UCSD-AML1 (cell line): ENCODE data around the gene CYP24A1.

ENCODE experiments used
- DNase-seq: peaks from one replicate; lab custom pipeline; 2025; ENCODE audit not compliant: unreplicated experiment; lab: John Stamatoyannopoulos, UW

The CYP24A1 gene

DNA sequence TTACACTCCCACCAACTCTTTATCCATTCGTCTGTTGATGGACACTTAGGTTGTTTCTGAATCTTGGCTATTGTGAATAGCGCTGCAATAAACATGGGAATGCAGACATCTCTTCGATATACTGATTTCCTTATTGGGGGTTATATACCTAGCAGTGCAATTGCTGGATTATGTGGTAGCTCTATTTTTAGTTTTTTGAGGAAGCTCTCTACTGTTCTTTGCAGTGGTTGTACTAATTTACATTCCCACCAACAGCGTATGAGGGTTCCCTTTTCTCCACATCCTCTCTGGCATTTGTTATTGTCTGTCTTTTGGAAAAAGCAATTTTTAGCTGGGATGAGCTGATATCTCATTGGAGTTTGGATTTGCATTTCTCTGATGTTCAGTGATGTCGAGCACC lies 29.5 kb upstream of the CYP24A1 start:
- no peak for DNase-seq

DNA sequence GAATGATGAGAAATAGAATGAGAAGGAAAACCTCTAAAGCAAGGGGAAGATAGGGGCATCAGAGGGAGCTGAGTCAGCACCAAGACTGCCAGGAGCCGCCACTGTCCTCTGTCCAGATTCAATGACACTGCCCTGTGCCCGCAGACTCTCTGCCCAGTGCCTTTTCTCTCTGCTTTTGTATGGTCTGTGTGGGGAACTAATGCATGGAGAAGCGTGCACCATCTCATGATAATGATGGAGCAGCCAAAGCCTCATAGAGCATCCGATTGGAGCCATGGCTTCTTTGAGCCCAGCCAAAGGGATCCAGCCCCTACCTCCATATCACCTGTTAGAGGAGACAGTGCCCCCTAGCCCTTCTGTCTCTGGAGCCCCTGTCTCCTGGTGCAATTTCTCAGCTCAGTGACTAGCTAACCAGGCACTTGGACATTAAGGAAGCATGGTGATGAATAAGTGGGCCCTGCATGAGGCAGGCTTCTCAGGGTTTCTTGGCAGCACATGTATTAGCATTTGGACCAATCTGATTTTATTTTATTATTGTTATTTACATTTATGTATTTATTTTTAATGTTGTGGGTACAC lies 27.6 kb upstream of the CYP24A1 start:
- no peak for DNase-seq

DNA sequence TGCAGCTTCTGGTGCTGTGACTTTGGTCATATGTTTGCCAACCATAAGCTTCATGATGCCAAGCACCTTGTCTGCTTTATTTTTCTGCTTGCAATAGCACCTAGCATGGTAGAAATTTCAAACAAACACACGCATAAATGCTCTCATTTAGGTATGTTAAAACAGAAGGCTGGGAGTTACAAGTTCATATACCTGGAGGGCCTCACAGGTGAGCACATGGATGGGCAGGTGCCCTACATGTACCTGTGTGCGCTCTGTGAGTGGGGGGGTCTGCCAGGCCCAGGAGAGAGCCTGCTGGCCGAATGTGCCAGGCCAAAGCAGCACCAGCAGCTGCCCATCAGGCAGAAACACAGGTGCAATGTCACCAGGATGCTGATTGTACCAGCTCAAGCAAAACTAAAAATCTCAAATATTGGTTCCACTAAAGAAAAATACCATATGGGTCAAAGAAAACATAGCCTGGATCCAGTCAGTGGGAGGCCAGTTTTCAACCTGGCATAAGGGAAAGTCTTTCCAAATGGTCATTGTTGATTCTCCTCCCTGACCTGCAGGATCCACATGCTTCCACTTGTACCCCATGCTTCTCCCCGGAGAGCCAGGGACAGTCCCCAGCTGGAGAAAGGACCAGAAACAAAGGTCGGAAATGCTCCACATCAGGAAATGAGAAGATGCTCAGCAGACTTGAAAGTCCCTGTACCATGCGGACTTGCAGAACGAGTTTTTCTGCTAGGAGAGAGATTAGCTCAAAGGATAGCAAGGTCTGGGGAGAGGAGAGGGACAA lies 26.9 kb upstream of the CYP24A1 start:
- DNase-seq: no peak

DNA sequence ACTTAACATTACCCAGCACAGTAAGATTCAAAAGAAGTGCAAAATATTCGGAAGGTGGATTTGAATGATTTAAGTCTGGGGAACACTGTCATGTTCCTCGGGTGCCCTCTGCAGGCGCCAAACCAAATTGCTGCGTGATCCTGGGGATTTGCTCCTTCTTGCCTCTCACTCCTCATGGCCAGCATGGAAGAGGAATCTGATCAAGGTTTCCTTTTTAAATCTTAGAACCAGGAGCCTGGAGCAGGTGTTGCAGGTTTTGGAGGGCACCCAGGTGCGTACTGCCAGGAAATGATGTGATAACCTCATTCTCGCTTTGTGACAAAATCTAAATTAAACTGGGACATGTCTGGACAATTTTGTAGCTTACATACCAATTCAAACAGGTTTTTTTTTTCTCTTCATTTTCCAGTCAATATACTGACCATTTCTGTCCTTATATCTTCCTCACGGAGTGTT lies 26.0 kb upstream of the CYP24A1 start:
- DNase-seq: peak; percentile 73

DNA sequence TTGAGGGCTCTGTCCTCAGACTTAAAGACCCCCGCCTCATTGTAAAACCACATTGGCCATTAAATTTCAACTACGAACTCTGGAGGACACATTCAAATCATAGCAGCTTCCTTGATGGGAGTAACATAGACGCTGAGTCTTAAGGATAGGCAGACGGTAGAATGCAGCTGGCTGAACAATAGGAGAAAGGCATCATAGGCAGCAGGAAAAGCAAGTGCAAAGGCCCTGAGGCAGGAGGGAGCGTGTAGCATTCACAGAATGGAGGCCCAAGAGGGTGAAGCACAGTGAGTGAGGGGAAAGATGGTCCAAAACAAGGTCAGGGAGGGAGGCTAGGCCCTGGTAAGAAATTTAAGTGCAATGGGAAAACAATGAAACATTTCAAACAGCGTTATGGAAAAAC lies 25.5 kb upstream of the CYP24A1 start:
- no peak for DNase-seq

DNA sequence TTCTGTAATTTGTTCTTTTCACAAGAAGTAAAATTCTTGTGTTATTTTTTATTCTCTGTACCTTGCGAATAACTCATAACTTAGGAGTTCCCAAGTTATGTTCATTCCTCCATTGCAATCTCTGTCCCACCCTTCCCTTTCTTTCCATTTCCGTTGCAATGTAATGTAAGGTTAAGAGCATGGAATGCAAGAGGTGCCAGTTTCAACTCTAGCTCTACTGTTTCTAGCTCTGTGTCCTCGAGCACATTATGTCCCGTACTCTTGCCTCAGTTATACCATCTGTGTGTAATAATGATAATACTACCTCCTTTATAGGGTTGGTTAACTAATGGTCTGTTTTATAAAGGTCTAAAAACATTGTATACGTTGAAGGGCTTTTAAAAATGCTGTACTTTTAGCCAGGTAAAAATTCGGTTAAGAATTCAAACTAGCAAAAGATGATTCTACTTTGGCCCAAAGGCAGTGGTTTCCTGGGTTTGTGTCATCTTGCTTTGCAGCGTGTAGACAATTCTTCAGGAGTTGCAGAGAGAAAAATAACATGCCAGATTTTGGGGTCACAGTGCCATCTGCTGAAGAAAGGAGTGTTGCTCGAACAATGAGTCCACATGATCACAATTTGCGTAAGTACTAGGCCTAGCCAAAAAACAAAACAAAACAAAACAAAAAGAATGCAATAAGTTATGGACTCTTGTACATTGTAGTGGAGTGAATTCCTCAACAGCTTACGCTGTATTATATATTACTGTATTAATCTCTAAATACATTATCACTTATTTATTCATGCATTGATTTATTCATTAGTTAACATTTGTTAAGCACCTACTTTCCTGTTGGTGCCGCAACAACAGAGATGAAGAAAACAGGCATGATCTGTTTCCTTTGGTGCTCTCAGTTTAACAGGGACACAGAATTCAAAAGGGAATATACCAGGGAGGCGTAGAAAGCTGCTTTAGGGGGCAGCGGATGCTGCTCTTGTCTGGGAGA lies 24.1 kb upstream of the CYP24A1 start:
- no peak for DNase-seq

DNA sequence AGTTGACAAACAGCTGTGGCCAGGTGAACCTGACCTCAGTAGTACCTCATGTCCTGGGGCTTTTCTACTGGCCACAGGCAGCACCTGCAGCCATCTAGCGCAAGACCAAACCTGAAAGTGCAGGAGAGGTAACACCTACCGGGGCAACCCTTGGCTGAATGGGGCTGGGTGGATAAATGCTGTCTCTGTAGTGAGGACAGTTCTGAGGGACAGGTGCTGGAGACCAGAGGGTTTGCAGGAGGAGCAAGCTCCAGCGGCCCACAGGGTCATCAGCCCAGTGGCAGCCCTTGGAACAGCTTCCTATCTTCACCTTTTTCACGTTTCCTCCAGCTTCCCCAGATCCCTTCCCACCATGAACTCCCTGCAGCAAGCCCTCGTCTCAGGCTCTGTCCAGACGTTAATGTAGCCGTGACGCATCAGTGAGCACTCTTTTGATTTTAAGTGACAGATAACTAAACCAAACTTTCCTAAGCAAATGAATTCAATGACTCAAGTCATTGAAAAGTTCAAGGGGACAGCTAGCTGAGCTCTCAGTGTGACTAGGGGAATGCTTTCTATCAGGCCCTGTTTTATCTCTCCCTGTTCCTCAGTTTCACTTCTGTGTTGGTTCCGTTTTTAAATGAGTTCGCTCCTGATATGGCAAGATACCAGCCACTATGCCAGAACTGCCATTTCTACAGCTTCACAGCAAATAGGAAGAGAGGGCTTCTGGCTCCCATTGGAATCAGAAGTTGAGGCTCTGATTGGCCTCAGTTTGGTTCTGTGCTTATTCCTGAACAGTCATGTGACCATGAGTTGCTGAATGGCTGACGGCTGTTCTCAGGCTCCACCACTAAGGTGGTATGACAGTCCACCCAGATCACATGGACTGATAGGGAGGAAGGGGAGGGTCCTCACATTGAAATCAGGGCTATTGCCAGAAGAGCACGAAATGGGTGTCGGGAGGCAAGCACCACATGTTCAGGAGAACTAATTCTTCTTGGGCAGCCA lies 22.0 kb upstream of the CYP24A1 start:
- no peak for DNase-seq

DNA sequence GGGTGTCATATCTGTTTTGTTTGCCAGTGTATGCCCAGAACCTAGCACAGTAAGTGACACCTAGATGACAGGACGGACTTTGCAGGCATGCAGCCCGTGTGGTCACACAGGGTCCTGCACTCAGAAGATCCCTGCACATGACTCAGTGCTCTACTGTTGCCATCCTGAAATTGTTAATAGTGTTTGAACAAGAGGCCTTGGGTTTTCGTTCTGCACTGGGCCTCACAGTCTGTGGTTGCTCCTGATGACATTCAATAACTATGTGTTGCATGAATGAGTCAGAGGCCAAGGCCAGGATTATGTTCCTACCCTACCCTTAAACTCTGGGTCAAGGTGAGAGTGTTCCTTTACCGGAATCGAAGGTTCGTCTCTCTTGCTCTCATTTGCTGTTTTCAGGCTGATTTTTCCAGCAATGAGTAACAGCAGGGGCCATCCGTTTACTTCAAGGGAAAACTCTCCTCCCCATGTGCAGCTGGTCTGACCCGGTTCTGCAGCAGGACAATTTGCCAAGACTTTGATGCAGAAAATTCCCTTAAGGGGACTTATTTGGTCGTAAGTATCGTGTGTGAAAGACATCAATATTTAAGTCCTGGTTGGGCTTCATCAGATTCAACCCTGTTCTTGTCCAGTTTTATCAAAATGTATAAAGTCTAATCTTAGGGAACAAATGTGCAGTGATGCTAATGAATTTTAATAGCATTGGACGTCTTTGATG lies 21.1 kb upstream of the CYP24A1 start:
- no peak for DNase-seq

DNA sequence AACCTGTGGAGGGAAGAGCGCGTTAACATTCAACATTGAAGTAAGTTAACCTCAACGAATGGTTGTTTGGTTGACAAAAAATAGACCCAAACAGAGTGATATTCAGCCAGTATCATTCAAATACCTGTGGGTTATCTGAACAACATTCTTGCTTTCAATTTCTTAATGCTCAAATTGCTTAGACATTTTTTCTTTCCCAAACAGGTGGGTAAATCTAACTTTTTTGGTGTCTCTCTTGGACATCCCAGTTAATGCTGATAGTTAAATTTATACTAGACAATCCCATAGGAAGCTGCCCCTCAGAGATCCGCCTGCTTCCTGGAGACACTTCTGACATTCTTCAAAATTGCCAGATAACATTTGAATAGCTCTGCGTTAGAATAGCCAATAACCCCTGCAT lies 20.0 kb upstream of the CYP24A1 start:
- DNase-seq: no peak

DNA sequence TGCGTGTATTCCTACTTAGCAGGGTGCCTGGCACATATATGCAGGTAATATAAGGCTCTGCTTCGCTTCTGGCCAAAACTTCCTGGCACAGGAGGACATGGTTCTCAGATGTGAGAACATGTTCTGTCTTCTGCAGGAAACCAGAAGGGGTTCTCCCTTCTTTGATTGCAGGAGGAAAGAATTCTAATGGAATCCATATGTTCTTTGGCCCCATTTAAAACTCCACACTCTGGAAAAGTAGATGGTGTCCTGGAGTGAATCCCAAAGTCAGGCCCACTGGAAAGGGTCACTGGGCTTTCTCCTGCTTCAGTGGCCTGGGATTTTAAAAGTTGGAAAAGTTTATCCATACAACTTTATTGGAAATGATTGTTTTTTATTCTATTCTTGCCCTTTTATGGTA lies 16.4 kb upstream of the CYP24A1 start:
- DNase-seq: no peak

DNA sequence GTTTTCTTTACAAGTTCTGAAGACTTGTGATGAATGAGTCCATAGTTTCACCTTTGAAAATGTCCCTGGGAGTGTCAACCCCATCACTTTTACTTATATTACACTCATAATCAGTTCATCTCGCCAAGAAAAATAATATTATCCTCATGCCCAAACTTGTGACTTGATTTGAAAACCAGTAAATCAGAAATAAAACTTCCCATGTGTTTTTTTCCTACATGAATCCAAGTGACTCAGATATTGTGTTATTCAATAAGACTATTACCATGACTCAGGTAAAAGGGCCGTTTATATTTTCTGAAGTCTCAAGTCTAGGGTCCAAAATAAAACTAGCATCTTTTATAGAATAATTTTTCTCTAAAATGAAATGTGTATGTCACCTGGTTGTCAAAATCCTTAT lies 15.8 kb upstream of the CYP24A1 start:
- no peak for DNase-seq

DNA sequence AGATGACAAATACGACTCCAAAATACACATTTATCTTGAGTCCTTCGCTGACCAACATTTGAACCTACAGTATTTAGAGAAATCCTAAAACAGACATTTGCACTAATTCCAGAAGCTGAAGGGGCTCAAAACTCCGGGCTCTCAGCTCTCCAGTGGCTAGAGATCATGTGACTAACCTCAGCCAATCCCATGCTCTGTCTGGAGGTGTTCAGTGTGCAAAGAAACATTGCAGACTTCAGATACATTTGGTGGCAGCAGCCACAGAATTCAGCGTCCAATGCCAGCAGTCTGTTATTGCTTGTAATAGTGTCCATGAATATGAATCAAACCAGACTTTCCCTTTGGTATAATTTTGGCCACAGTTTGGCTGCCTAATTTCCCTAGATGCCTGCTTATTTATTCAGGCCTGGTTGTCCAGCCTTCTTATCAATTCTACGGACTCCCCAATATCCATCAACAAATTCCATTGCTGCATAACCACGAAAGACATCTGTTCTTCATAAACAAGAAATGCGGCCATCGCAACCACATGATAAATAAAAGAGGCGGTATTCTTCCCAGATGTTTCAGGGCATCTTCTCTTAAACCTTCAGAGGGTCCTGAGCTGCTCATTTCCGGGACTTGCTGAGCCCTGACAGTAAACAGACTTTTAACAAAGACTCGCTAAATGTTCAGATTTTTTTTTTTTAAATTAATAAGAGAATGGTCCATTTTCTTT lies 14.5 kb upstream of the CYP24A1 start:
- DNase-seq: no peak

DNA sequence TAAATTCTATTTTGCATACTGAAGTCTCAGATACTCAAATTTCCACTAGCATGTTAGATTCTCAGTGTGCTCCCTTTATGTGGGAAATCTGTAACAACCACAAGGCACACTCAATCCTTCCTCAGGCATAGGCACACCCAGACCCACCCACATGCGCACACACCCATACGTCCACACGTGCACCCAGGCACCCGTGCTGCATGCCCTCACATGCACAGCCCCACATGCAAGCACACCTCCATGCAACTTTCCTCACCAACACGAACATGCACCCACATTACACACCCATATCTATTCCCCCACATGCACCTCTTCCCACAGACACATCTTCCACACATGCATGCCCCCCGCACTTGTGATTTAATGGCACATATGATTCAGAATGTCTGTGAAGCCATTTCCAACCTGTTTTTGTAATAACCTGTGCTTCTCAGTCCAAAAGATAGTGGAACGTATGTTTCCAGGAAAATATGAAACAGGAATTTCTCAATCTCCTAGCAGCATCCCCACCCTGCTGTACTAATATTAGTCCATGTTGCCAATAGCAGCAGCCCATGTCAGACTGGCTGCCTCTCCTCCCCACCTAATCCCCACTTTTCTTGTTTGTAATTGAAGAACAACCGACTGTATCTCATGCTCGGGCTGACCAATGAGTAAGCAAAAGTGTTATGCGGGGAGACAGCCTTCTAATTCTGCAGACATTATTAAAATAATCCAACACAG lies 11.3 kb upstream of the CYP24A1 start:
- no peak for DNase-seq

DNA sequence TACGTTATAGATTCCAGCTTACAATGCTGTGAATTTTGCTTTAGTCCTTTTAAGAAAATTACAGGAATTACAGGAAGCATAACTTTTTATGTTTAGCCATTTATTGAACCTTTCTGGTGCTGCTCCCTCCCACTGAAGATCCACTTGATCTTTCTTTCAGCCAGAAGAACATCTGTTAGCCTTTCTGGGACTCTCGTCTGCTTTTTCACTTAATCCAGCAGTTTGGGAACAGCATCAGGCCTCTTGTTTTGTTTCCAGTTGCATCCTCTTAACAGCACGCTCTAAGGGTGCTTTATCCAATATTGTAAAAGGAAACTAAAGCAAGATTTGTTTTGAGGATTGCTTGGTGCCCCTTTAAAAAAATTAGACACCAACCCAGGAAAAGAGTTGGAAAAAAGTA lies 10.3 kb upstream of the CYP24A1 start:
- DNase-seq: no peak

DNA sequence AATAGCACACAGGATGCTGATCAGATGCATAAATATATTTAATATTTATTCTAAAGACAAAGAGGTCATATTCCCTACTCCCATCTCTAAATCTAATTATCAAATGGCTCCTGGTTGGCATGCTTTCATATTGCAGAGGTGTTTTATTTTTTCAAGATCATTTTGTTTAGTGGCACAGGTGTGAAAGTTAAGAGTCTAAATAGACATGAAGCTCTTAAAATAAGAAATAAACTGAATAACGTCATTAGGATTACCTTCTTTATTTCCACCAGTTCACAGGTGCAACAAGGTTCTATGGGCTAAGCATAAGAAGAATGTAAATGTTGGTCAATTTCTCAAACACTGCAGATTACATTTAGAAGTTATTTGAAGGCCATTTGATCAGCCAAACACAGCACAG lies 7.1 kb upstream of the CYP24A1 start:
- no peak for DNase-seq

DNA sequence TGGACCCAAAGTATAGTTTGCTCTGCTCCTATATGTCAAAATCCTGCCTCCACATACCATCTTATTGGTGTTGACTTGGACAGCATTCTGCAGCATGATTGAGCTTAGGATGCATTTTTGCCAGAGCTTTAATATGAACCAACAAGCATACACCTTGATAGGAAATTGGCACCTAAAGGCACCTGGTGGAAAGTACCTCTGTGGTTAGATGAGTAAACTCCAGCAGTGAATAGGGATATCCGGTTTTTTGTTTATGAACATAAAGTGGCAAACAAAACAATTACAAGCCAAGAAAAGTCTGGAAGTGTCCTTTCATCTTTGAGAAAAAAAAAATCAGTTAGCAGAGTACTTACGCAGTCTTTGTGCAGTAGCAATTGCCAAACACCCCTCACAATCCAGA lies 6.2 kb upstream of the CYP24A1 start:
- no peak for DNase-seq

DNA sequence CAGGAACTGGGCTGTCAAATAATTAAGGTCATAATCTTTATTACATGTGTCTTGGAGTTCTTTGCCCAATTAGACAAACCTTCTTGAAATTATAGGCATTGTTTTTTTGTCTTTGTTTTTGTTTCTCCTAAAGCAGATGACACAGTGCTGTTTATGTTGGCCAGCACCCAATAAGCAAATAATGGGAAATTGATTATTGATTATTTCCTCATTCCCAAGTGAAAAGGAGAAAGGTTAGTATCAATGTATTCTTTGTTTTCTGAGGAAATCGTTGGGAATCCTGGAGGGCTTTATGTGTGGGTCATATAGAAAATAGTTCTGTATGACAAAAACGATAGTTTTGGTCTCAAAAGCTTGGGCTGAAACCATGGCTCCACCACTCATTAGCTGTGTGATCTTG lies 4.5 kb upstream of the CYP24A1 start:
- DNase-seq: no peak

DNA sequence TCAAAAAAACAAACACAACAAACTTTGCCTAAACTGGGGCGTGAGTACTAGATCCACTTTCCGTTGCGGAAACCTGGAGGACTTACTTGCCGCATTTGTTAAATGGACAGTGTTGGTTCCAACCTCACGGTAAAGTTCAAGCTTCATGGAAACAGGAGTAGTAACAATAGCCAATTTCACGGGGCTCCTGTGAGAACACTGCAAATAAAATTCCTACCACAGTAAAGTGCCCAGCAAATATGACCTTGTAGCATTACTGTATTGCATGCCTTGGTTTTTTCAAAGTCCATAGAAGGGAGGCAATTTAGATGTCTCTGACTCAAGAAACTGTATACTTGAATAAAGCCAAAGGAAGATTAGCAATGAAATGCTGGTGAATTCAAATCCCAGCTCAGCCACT lies 3.6 kb upstream of the CYP24A1 start:
- DNase-seq: no peak

DNA sequence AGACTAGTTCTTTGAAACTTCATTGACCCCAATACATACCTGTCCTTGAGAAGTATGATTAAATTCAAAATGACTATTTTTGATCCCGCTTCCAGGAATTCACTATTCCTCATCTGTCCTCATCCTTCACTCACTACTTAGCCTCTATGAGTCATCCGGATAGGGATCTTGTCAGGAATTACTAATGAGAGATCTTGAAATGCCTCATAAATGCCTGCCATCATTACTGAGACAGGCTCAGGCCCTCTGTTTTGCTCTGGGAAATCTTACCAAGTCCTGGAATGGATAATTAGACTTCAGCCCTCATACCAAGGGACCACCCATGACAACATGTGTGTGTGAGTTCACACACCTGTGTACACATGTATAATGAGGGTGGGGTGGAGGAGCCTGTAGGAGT lies 2.8 kb upstream of the CYP24A1 start:
- no peak for DNase-seq
